Measurements from ENCODE around the gene SCT. TPM values are rescaled to one million over a fixed set of nuclear protein-coding genes. Genes with fewer than 3 reads are reported as not detected.

The SCT gene
- total RNA-seq, 2 donors from 2014 or later, result not detected

DNA sequence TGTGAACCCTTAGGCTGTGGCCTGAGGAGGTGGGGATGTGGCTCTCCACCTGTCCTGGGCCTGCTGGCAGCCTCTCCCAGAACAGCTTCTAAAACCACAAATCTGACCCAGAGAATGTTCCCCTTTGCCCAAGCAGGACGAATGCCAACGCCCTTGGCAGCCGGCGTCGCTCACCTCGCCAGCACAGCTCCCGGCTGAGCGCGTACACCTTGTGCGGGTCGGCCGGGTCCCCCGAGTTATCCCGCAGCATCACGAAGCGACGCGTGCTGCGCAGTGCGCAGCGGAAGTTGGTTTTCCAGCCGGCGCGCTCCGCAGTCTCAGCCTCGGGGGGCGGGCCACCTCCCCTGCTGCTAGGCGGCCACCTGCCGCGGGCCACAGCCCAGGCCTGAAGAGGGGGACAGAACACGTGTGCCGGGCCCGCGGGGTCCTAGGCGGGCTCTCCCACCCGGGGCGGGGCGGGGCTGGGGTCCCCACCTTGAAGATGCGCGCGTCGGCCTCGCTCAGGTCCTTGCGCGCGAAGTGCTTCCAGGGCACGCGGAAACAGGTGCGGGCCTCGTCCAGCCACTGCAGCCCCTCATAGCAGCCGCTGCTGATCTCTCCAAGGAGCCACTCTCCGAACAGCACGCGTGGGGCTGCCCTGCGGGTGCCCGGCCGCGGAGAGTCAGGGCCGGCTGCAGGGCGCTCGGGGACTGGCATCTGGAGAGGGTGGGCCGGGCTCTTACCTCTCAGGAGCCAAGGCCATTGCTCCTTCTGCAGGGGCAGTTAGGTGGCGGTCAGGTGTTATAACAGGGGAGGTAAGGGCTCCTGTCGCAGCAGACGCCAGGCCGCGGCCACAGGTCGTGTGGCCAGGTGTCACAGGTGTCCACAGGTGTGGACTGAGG lies 12.1 kb downstream of the SCT start:
- no peaks in the 10 kb centered on the region for H3K9me3 ChIP-seq
- H3K27ac ChIP-seq, result peak overlapping the region; percentile 78 to 96 (median 86)
- H3K36me3 ChIP-seq (replicated peaks in 1 of 2; ENCODE audit: insufficient read depth in 1 of 2, low read depth in 2 of 2), result peaks cover 21 to 24% of the 10 kb centered on the region in 2 donors
- intact Hi-C loops (cut with DNase I), result no loop called here
- H3K4me1 ChIP-seq, result peaks cover 21% of the 10 kb centered on the region
- no peak for TF ChIP-seq POLR2A (IDR thresholded peaks at IDR 0.05)
- no peak for TF ChIP-seq CTCF (IDR thresholded peaks at IDR 0.05)
- peak in 3 of 4 donors; percentile 35 to 66 (median 64) for DNase-seq
- no peak for ATAC-seq
- 68 to 79% methylated on average over 16 to 53 of the region's 68 CpGs for WGBS, 2 donors
- H3K4me3 ChIP-seq, result peak overlapping the region; percentile 30 to 60
- no peaks in the 10 kb centered on the region for H3K27me3 ChIP-seq

DNA sequence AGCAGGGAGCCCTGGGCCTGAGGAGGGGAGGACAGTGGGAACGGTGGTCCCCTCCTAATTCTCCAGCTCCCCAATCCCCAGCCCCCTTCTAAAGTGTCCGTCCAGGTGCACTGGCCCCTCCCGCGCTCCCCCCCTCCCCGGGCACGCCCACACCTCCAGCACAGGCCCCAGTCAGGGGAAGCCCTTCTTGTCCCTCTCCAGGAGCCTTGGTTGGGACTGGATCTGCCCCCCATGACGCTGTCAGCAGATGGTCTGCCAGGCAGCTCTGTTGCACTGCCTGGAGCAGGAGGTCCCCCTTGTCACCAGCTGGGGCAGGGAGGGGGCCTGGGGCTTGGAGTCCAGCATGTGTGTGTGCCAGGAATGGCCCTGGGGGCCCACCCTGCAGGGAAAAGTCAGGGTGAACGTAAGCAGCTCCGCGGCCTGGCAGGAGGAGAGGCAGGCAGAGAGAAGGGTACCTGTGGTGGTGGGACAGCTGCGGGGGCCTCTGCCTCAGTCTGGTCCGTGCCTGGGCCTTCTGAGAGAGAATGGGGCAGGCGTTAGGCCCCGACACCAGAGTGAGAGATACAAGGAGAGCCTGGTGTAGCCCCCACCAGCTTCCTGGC lies 12.9 kb downstream of the SCT start:
- Histone ChIP-seq H3K4me3 (no peak overlapping the region), H3K4me1 (peaks cover 21% of the 10 kb centered on the region), H3K36me3 (replicated peaks in 1 of 2; ENCODE audit: insufficient read depth in 1 of 2, low read depth in 2 of 2) (peaks cover 23 to 26% of the 10 kb centered on the region in 2 donors), H3K27ac (peak overlapping the region in 3 of 4 donors; percentile 84 to 96 (median 89)), H3K27me3 (no peaks in the 10 kb centered on the region), H3K9me3 (no peaks in the 10 kb centered on the region)
- TF ChIP-seq POLR2A (IDR thresholded peaks at IDR 0.05), result no peak
- no peak for TF ChIP-seq CTCF (IDR thresholded peaks at IDR 0.05)
- 75 to 85% methylated on average over 13 to 14 of the region's 14 CpGs for WGBS, 2 donors
- no peak for ATAC-seq
- intact Hi-C loops (cut with DNase I), result no loop called here
- DNase-seq, result no peak

DNA sequence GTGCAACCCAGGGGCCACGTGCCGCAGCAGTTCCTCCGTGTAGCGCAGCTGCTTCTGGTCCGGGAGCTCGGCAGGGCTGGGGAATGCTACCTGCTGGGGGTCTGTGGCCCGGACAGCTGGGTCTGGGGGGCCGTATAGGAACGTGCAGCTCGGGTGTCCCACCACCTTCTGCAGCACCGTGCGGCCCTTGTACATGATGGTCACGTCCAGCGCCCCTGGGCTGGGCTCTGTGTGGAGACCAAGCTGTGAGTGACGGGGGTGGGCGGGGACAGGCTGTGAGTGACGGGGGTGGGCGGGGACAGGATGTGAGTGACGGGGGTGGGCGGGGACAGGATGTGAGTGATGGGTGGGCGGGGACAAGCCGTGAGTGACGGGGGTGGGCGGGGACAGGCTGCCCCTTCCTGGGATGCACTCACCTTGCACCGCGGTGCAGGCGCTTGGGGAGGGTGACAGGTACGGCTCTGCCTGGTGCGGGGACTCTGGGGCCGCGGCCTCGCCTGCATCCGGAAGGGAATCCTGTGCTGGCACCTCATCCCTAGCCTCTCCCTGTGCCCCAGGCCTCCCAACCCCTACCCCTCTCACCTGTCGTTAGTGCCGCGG lies 13.5 kb downstream of the SCT start:
- no peak for ATAC-seq

GRCh38 chr11:612961-613300 lies 14.1 kb downstream of the SCT start:
- no peaks in the 10 kb centered on the region for H3K27me3 ChIP-seq
- peaks cover 26 to 27% of the 10 kb centered on the region in 2 donors for H3K36me3 ChIP-seq (replicated peaks in 1 of 2; ENCODE audit: insufficient read depth in 1 of 2, low read depth in 2 of 2)
- H3K27ac ChIP-seq, result no peak overlapping the region
- intact Hi-C loops (cut with DNase I), result no loop called here
- DNase-seq (no peak), ATAC-seq (no peak)
- no peaks in the 10 kb centered on the region for H3K9me3 ChIP-seq
- no peak overlapping the region for H3K4me3 ChIP-seq
- WGBS, 2 donors, result 97 to 100% methylated on average over 3 to 6 of the region's 10 CpGs
- TF ChIP-seq CTCF (IDR thresholded peaks at IDR 0.05) (no peak), POLR2A (IDR thresholded peaks at IDR 0.05) (no peak)
- H3K4me1 ChIP-seq, result peaks cover 21% of the 10 kb centered on the region

More for the DNA sequence above, 13.5 kb downstream of the SCT start:
- no peak overlapping the region for H3K4me3 ChIP-seq
- H3K27ac ChIP-seq, result peak overlapping the region in 2 of 4 donors; percentile 84 to 96
- peaks cover 25 to 26% of the 10 kb centered on the region in 2 donors for H3K36me3 ChIP-seq (replicated peaks in 1 of 2; ENCODE audit: insufficient read depth in 1 of 2, low read depth in 2 of 2)
- WGBS, 2 donors, result 83 to 90% methylated on average over 8 to 25 of the region's 36 CpGs
- intact Hi-C loops (cut with DNase I), result no loop called here
- peak; percentile 49 to 73 (median 56) for DNase-seq
- TF ChIP-seq CTCF (IDR thresholded peaks at IDR 0.05) (no peak), POLR2A (IDR thresholded peaks at IDR 0.05) (no peak)
- no peaks in the 10 kb centered on the region for H3K27me3 ChIP-seq
- no peaks in the 10 kb centered on the region for H3K9me3 ChIP-seq
- H3K4me1 ChIP-seq, result peaks cover 21% of the 10 kb centered on the region

All from body of pancreas (tissue), 4 donors.